H1 (cell line): ENCODE measurements around the gene MYBL2. TPM values are rescaled to one million over a fixed set of nuclear protein-coding genes. Genes with fewer than 3 reads are reported as not detected.

Experiments
- ASH2L ChIP-seq: fragments of 200-600, 300-600 bp; sonication (generic); IDR thresholded peaks from one replicate; pipeline ENCODE4 v1.7.1; 2017; ENCODE audit warnings: low read length
- CHD7 ChIP-seq: fragments of 300-600 bp; sonication (generic); IDR thresholded peaks from 2 replicates; pipeline ENCODE4 v1.7.1; 2012; ENCODE audit warnings: low read length, moderate library complexity, mild to moderate bottlenecking, inconsistent platforms; ENCODE audit not compliant: insufficient replicate concordance
- EP300 ChIP-seq, 2 experiments: IDR thresholded peaks; 1 replicate in 1 of 2; 2 replicates in 1 of 2; pipeline ENCODE4 v1.6.1; 2011 to 2012; ENCODE audit warnings: low read depth in 2 of 2, low read length in 2 of 2, mild to moderate bottlenecking in 2 of 2, borderline replicate concordance in 1 of 2, inconsistent platforms in 1 of 2, moderate library complexity in 1 of 2
- GABPA ChIP-seq: IDR thresholded peaks from 2 replicates; pipeline ENCODE4 v1.6.1; 2011; ENCODE audit warnings: mild to moderate bottlenecking, low read length, moderate library complexity, borderline replicate concordance; ENCODE audit not compliant: insufficient read depth
- RAD21 ChIP-seq, 2 experiments: IDR thresholded peaks in 1 of 2; conservative IDR thresholded peaks in 1 of 2; 2 replicates each; pipeline ENCODE4 v1.6.1; 2011; ENCODE audit warnings: low read depth in 2 of 2, low read length in 2 of 2, improper control_type of control experiment in 1 of 2, inconsistent platforms in 1 of 2, mild to moderate bottlenecking in 1 of 2, moderate library complexity in 1 of 2
- RBBP5 ChIP-seq: IDR thresholded peaks from 2 replicates; pipeline ENCODE4 v1.7.1; 2012; ENCODE audit warnings: low read depth, mild to moderate bottlenecking, inconsistent platforms, low read length, moderate library complexity, borderline replicate concordance
- RNF2 ChIP-seq: fragments of 200-900, 300-1000 bp; sonication (generic); IDR thresholded peaks from 2 replicates; pipeline ENCODE4 v1.7.1; 2016; ENCODE audit warnings: borderline replicate concordance, low read depth, mild to moderate bottlenecking, antibody characterized with exemption, low read length; ENCODE audit not compliant: poor library complexity, severe bottlenecking; ENCODE audit errors: missing control alignments
- SAP30 ChIP-seq: fragments of 300-600 bp; sonication (generic); IDR thresholded peaks from 2 replicates; pipeline ENCODE4 v1.7.1; 2012; ENCODE audit warnings: low read length, moderate library complexity, mild to moderate bottlenecking, inconsistent platforms; ENCODE audit not compliant: insufficient read depth, insufficient replicate concordance
- SP2 ChIP-seq: IDR thresholded peaks from 2 replicates; pipeline ENCODE4 v1.6.1; 2012; ENCODE audit warnings: mild to moderate bottlenecking, low read length, inconsistent platforms
- TBP ChIP-seq: IDR thresholded peaks from 2 replicates; pipeline ENCODE4 v1.6.1; 2011; ENCODE audit warnings: low read depth, low read length, improper control_type of control experiment
- polyA plus RNA-seq, 7 experiments: library from polyadenylated mRNA; depleted of rRNA in 3 of 7; stranded (reverse) in 5 of 7; unstranded in 2 of 7; fragments of >200 nt in 5 of 7; fragments of 200-250 nt in 2 of 7; gene quantifications; 1 replicate in 5 of 7; 2 replicates in 1 of 7; 4 replicates in 1 of 7; pipeline versions ENCODE4 v1.2.1 to v1.2.3, GENCODE V29; 2011 to 2013; ENCODE audit warnings: missing spikeins in 2 of 7, mixed read lengths in 2 of 7
- total RNA-seq: library from RNA; stranded (reverse); fragmentation: NEBNext Ultra II Directional; extraction: Animal tissue kit (Norgen Biotek cat#: 25700); gene quantifications from 2 replicates; pipeline ENCODE4 v1.2.1, GENCODE V29; 2021

The MYBL2 gene
- total and polyA plus RNA-seq, 2 of the 8 experiments (the other 6 are each of a cell fraction or from before 2014, with no cell fraction given): 75.3 to 207 TPM

GRCh38 chr20:43670423-43670822 is 3.5 kb downstream of the MYBL2 start (continued):
- TF ChIP-seq CHD7 (no peak), EP300 (IDR thresholded peaks at IDR 0.05; ENCODE audit: borderline replicate concordance in 1 of 2, low read depth in 2 of 2, low read length in 2 of 2) (no peak), TBP (no peak), SAP30 (no peak), RBBP5 (no peak), ASH2L (no peak), GABPA (no peak), RAD21 (IDR thresholded peaks at IDR 0.05 in 1 of 2, conservative IDR thresholded peaks at IDR 0.05 in 1 of 2; ENCODE audit: low read depth in 2 of 2, low read length in 2 of 2) (no peak), RNF2 (no peak), SP2 (no peak)
